GM19372 (cell line): Measurements from ENCODE around the gene ARHGAP18.
A peak's percentile ranks its signal among the peaks of the same experiment; 100 is the strongest.

Experiments used
- ATAC-seq: cut with Tn5 transposase; IDR thresholded peaks from one replicate; pipeline ENCODE4 v1.9.1; 2021; ENCODE audit warnings: mild to moderate bottlenecking, low read depth, moderate library complexity; ENCODE audit not compliant: unreplicated experiment

ARHGAP18 gene

GRCh38 chr6:129695373-129696027, 14.5 kb downstream of the ARHGAP18 start:
- no peak for ATAC-seq

- no peak for ATAC-seq
Observed at GRCh38 chr6:129694036-129694435, 15.9 kb downstream of the ARHGAP18 start.

DNA sequence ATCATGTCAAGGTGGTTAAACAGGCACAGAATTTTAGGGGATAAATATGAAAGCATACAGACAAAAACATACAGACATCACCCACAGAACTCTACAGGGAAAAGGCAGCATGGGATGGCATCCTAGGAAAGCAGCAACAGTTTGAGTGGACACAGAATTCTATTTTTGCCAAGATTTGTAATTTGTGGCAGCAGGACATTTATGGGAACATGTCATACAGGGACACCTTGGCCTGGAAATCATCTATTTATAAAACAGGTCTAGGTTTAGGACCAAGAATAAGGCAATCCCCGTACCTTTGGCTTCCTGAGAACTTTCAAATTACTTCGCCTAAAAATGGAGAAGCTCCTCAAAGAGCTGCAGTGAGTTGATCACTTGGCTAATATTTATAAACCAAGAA, 17.5 kb downstream of the ARHGAP18 start:
- ATAC-seq: no peak

GRCh38 chr6:129691709-129692108, 18.3 kb downstream of the ARHGAP18 start:
- no peak for ATAC-seq

GRCh38 chr6:129691043-129691640, 18.8 kb downstream of the ARHGAP18 start:
- no peak for ATAC-seq

DNA sequence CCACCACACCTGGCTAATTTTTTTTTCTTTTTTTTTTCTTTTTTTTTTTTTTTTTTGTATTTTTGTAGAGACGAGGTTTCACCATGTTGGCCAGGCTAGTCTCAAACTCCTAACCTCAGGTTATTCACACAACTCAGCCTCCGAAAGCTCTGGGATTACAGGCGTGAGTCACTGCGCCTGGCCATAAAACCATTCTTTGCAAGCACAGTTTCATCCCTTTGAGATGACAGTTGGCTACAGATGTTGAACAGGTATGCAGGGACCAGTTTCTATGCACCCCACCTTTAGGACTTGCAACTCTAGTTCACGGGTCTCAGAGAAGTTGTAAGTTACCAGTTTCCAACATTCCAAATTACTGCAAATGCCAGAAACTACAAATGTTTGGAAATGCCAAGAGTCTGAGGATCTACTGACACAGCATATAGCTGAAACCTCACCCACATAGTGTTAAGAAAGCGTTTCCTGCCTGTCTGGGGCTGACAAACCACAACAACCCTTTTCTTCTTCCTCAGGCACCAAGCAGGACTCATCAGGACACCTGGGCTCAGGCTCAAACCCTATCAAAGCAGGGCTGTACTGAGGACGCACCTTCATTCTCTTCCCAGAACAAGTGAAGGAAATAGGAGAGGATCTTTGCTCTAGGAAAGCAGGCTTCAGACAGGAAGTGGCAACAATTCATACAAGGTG, 22.9 kb downstream of the ARHGAP18 start:
- peak; percentile 56 for ATAC-seq

GRCh38 chr6:129685662-129686031, 24.3 kb downstream of the ARHGAP18 start:
- ATAC-seq: no peak

GRCh38 chr6:129684903-129685661, 24.9 kb downstream of the ARHGAP18 start:
- ATAC-seq: no peak

DNA sequence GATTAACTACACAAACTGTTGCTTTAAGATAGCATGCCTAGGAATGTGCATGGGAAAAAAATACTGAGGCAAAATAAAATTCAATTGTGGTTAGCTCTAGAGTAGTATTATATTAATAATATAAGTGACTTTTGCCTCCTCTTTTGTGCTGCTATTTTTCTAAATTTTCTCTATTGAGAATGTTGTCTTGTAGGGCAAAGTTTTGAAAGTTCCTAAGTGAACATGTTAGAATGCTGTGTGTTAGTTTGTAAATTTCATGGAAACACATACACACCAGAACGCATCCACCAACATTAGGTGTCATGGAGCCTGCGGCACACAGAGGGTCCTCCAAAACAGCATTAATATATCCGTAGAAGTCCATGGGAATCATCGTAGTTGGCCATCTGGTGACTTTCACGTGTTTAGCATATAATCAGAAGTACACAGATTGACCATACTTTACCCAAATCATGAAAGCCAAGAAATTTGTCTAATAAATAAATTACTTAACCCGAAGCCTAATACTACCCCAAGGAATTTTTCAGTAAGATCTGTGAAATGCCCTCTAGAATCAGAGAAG, 25.6 kb downstream of the ARHGAP18 start:
- no peak for ATAC-seq

GRCh38 chr6:129683601-129684322, 26.2 kb downstream of the ARHGAP18 start:
- peak; percentile 91 for ATAC-seq

DNA sequence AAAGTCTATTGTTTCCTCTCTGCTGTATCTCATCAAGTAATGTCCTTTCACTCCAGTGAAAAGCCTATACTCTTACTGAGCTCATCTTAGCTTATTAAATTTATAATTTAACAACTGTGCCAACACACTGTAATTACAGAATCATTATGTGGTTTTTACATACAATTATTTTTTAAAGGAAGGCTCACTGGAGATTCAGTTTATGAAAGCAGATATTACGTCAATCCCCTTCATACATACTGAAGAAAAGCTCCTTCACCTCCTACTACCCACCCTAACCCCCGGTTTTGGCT, 28.1 kb downstream of the ARHGAP18 start:
- ATAC-seq: no peak

DNA sequence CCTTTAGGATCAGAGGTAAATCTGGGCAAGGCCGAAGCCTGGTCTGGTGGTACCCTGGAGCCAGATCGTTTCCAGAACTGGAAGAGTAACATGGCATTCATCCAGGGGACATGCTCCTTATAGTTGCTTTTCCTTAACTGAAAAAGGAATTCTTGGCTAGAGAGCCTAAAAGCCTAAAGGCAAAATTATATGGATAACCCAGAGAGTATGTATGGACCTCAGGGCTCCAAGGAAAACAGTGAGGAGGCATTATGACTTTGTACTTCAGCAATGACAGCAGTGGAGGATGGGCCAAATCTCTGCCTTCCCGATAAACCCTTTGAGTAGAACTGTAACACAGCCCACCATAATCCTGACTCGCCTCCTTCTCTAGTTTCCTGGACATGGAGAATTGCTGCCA, 29.3 kb downstream of the ARHGAP18 start:
- ATAC-seq: no peak

DNA sequence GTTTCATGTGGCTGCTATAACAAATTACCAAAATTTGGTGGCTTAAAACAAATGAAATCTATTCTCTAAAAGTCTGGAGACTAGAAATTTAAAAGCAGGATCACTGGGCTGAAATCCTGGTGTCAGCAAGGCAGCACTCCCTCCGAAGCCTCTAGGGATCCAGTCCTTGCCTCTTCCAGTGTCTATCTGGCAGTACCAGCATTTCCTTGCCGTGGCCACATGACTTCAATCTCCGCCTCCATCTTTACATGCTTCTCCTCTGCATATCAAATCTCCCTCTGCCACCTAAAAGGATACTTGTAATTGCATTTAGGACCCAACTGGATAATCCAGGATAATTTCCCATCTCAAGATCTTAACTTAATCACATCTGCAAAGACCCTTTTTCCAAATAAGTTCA, 30.2 kb downstream of the ARHGAP18 start:
- no peak for ATAC-seq

GRCh38 chr6:129679275-129679674, 30.7 kb downstream of the ARHGAP18 start:
- no peak for ATAC-seq

DNA sequence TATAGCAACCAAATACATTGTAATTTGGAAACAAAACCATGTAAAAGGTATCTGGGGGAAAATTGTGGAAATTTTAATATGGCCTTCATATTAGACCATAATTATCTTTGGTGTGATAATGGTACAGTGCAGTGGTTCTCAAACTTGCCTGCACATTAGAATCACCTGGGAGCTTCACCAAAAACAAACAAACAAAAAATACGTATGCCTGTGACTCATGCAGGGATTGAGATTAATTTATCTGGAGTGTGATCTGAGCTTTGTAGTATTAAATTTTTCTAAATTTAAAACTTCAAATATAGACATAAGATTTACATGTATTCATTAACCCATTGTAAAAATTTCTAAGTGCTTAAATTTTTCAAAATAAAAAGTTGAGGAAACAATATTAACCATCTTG, 31.5 kb downstream of the ARHGAP18 start:
- no peak for ATAC-seq

DNA sequence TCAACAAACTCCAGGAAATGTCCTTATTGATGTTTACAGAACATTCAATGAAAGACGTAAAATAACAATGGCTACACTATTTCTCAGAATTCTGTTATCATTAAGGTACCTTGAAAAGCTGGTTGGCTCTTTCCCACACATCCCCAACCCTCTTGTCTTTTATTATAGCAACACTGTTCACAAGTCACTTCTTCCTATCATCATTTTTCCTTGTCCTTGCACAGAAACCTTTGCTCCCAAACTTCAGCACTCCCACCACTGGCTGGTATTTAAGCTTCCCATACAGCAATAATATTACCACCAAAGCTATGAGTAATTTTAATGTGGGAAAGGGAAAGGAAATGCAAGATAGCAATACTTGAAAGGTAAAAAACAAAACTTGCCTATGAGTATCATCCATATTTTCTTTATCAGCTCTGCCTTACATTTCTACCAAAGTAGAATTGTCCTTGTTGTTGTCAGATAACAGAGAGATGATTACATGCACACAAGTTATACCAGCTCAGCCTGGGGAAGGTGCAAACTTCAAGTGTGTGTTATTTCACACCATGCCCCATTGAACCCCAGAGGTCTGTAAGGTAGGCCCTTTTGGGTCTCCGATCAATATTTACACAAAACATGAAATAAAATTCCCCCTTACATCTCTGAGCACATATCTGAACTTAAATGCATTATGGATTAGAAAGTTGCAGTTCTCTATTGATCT, 32.2 kb downstream of the ARHGAP18 start:
- no peak for ATAC-seq

DNA sequence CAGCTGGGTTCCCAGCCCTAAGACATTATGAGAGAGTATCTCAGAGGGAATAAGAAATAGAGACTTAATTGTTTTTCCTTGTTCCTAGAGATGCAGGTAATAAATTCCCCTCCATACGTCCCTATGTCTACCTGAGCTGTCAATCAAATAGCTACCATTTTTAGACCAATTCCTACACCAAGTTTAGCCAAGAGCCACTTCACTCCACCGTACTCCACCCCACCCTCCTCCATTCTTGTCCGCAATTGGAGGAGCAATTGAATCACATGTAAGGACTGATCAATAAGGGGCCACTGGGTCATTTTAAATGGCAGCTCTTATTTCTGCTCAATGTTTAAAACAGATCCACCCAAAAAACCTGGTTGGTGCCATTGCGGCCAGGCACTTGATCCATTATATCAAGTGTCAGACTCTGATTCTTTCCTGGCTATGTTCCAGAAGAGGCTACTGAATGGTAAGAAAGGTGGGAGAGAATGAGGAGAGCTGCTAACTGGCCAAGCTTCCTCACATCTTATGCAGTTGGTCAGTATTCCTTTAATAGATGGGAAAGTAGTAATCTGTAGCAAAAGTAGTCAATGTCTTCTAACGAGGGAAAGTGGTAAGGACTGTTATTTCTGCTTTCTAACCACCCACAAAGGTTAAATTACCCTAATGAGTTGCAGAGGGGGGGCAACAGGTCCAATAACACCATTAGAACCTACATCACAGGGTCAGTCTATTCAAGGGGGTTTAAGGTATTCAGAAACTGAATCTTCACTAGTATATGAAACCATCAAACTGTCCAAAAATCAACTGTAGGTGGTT, 34.1 kb downstream of the ARHGAP18 start:
- ATAC-seq: no peak

DNA sequence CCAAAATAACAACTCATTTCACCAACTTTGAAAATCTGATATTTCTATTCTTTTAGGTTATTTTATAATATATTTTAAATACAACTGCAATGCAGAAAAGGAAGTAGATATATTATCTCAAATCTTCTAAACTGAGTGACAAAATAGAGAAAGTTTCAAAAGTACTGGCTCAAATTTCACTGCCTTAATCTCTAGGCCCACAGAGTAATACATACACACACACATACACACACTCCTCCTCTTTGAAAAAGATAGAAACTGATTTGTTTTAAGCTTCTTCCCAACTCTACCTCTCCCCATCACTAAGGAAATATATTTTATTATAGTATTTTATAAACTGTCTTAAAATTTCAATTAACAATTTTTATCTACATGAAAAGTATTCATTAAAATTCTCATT, 36.2 kb downstream of the ARHGAP18 start:
- no peak for ATAC-seq
